T-helper 22 cell (primary cell): Measurements from ENCODE around the gene FAM50B.

ENCODE experiments used
- DNase-seq: peaks from one replicate; pipeline ENCODE4 v3.0.0-alpha.2; 2020; ENCODE audit warnings: low read depth

The FAM50B gene

DNA sequence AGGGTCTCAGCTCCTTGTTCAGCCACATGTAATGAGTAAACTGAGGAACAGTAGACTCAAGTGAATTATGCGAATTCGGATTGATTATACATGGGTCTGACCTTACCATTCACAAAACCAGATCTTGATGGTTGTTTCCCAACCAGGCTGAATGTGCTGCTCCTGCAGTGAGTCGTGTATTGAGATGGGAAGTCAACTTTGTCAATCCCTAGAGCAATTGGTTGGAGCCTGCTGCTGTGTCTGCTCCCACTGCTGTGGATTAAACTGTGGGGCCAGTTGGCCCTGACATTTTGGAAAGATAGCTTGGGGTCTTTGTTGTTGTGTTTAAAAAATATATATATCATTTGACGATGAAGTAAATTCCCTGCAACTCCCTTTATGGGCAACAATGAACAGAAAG is 23.9 kb downstream of the FAM50B start:
- DNase-seq, result no peak

DNA sequence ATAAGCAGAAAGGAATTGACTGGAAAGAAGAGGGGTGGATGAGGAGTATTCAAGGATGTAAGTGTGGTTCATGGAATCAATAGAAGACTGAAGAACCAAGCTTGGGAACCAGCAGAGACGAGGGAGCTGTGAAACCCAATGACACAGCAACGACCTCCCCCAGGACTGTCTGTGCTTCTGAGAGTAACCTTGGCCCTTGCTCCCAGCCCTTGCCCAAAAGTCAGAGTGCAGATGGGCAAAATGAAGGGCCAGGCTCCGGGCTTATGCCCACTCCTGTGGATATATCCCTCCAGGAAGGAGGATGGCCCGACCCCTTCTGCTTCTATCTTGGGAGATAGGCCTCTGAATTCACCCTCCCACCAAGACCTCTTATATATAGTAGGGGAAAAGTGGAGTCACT is 24.9 kb downstream of the FAM50B start:
- DNase-seq, result no peak

DNA sequence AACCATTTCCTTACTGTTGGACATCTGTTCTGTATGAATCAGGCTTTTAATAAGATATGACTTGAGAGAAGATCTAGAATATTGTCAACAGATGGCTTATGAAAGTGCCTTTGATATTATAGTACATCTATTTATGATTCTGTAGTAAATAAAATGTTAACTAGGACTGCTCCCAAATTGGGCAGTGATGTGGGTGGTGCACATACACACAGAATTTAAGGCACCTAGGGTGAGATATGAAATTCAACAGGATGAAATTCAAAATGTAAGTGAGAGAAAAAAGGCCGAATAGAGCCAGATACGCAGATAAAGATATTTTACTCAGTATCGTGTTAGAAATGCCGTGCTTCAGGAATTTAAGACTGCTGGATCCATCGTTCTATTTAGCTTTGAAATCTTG is 26.3 kb downstream of the FAM50B start:
- DNase-seq, result no peak

DNA sequence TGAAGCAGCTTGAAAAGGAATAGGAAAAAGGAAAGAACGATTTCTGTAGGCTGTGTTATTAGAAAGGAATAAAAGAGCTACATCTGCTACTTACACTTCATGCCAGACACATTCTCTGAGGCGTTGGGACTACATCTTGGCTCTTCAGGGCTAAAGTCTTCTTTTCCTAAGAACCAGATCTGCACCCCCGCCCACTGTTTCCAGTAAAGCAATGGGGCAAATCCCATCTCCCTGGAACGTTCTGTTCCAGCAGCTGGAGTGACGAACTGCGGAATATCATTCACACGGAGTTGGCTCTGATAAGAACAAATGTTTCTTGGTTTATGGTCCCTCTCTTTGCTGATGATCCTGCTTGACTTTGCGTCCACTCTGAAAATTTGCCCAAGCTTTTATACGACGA is 26.9 kb downstream of the FAM50B start:
- no peak for DNase-seq

DNA sequence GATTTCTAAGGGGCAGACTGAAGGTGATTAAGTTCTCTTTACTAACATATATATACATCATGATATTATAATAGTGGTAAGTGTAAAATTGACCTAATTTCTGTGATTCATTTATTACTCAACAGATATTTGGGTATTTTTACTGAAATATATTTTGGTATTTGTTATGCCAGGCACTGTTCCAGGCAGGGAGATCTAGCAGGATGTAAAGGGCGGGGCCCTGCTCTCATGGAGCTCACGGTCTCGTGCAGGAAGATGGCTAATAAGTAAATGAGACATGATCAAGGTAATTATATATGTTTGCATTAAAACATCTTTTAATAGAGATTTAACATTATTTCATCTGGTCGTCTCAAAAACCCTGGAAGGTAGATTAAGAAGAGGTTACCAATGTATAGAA is 27.7 kb downstream of the FAM50B start:
- DNase-seq, result no peak

DNA sequence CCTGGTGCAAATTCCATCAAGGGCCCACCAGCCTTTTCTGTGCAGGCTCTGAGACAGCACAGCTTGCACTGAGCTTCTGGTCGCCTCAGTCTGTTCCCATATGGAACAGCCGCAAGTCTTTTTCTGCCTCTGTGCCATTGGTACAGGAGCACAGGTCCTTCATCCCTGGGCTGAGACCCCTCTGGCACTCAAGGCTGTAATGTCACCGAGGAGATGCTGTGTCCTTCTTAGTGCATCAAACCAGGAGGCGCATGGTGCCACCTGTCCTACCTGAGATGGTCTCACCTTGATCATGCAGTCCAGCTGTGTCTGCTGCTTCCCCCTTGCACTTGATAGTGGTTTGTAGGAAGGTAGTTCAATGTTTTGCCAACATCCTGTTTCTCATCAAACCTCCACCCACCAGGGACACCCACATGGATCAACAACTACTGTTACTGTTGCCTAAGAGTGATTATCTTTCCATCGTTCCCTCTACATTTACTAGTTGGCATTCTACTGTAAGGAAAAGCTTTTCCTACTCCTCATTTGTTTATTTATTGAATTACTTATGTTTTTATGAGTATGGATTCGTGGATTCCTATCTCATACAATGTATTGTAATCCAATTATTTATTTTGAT is 29.0 kb downstream of the FAM50B start:
- DNase-seq, result no peak

DNA sequence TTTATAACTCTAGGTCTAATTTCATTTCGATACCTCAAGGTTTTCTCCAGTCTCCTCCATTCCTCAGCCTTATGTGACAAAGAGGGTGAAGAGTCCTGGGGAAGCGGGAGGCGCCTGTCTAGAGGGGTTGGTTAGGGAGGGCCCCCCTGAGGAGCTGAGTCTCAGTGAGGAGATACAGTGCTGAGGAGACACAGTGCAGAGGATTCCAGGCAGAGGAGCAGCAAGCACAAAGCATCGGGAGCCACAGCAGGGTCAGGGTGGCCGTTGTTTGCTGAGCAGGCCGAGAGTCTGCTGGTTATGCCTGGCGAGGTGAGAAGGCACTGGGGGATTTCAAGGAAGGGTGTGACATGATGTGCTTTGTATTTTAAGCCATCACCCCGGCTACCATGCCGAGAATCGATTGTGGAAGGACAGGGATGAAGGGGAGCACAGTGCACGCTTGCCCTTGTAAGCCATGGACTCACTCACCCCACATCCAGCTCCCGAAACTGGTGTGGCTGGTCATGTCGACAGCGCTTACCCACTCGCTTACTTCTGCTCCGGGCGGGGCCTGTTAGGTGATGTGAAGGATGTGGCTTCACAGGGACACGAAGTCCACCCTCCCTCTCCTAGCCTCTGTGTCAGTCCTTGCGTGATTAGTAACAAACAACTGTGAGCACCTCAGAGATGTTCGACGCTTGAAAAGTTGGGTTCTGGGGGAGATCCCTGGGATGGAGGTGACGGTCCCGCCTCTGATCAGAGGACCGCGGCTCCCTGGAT is 30.2 kb downstream of the FAM50B start:
- DNase-seq, result no peak

DNA sequence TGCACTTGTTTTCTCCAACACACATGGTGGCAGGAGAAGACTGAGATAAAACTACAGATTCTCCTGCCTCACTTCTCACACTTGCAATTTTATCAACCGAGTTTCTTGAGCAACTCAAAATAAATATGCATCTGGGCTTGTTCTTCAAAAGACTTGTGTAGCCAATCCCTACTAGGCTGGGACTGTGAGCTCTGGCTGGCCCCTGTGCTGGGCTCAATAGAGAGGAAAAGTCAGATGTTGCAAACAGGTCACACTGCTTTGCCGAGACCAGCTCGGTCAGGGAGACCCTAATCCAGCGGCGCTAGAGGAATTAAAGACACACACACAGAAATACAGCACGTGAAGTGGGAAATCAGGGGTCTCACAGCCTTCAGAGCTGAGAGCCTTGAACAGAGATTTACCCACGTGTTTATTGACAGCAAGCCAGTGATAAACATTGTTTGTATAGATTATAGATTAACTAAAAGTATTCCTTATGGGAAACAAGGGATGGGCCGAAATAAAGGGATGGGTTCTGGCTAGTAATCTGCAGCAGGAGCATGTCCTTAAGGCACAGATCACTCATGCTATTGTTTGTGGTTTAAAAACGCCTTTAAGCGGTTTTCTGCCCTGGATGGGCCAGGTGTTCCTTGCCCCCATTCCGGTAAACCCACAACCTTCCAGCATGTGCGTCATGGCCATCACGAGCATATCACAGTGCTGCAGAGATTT is 32.7 kb downstream of the FAM50B start:
- DNase-seq, result no peak

DNA sequence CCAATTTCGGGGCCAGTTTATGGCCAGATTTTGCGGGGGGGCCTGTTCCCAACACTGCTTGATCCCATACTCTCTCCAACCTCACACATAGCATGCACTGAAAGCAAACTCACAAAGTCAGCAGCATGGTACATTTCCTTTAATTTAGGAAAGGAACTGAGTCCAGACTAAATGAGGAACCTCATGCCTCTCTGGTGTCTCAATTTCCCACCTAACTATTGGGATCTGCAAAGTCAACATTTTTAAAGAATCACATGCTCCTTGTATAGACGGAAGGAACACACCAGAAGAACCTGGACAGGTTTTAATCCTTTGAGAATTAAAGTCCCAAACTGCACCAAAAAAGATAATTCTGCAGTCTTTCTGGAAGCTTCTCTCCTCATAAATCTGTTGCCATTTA is 33.3 kb downstream of the FAM50B start:
- no peak for DNase-seq

DNA sequence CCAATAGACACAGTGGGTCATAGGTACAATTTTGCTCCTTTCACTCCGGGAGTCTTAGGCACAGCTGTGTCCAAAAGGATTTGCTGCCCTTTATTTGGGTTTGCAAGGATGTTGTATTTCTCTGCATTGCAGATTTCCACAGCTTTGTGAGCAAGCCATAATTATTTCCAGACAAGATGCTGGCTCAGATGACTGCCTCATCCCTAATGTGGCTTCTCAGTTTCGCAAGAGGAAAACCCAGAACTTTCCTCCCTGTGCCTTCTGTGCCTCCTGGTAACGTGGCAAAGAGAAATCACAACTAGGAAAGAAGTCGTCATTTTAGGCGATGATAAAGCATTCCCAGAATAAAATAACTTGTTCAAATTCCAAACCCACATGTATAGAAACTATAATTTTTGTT is 33.7 kb downstream of the FAM50B start:
- DNase-seq, result no peak

DNA sequence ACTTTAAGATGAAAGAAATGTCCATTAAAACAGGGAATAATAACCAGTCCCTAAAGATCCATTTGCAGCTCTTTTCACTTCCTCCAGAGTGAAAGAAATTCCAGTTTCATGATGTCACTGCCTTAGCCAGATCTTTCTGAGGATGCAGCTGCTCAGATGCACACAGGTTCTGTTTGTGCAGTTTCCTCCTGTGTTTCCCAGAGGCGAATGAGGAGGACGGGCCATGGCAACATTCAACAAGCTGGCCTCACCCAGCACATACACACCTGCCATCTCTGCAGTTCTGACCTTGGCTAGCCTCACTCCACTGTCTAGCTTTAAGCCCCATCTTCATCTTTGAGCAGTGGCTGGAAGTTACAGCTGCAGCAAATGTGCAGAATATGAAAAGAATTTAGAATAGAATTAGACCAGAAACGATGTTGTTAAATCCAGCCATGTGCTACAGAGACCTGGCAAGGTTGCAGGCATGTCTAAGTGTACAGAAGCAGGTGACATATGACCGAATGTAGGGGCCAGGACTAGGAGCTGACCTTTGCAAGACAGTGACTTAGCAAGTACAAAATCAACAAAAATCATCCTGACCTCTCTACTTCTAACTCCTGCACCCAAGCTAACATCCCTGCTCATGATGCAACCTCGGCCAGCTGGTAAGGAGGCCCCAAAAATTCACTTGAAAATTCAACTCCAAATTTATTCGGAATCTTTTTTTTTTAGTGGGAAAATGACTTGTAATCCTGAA is 35.0 kb downstream of the FAM50B start:
- DNase-seq, result no peak

DNA sequence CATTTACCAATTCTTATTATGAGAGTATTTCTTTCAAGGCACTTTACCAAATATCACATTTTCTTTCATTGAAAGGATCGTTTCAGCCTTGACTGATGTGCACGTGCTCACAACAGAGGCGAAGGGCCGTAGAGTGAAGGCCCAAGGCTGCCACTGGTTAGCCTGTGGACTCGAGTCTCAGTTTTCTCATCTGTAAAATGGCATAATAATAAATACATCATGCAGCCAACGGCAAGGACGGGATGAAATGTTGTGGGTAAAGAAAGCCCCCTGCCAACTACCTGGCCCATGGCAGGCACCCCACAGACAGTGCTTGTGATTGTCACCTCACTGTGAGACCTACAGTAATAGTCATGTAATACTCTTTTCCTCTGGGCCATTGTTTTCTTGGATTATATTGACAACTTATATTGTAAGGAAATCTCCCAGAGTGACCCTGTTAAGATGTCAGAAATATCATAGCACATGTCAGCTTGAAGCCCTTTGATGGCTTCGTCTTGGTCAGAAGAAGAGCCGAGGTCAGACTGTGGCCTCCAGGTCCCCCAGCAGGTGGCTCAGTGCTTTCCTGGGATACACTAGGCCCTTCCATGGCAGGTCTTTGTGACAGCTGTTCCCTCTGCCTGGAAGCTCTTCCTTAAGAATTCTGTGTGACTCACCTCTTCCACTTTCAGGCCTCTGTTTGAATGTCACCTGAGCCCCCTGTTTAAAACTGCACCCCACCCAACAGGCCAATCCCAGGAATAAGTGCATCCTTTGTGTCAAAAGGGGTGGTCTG is 36.3 kb downstream of the FAM50B start:
- DNase-seq, result no peak

DNA sequence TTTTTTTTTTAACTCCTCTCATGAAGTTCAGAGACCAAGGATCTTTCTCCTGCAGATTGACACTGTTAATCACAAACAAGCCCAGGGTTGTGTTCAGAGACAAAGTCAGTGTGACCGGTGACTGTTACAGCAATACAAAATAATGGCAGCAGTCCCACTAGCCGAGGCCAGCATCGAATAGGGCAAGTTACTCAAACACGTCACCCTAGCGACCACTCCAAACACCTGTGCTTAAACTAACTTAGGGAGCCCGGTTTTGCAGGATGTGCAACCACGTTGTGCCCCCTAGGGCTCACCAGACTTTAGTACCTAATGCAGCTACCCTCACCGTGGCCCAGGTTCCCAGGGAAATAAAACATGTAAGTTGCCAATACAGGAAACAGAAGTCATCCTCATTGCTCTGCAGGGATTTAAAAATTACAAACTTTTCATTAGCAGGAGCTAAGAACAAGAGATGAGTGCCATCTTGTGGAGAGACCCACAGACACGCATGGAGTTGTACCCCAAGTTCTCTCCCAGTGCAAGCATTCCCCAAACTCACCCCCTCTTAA is 38.1 kb downstream of the FAM50B start:
- no peak for DNase-seq

DNA sequence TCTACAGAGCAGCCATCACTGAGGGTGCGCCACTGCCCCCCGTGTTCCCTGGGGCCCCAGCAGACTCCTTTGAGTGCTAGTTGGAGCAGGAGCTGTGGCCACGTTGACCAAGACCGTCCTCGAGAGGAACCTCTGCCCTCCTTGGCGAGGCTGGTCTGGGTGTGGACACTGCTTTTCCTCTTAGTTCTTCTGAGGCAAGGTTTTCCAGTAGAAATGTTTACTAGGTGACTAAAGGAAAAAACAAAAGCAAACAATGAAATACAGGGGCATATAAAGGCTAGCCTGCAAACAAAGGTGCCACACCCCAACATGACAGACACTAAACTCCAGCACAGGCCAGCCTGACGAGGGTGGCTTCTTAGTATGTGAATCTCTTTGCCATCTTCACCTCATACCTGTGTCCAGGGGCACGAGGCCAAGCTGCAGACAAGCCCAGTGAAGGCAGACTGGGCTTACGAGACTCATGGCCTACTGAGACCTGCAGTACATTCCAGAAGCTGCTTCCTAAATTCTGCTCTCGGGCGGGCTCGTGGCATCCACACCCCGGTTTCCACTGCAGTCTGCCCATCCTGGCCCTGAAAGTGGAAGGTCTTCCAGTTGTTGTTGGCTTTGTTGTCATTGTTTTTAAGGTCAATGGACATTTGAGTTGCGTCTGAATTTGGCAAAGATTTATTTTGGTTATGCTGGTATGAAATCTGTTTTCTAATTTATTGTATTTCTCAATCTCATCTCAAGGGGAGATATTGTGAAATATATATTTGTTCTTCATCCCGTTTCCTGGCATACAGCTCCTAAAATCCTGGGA is 39.2 kb downstream of the FAM50B start:
- DNase-seq, result no peak

DNA sequence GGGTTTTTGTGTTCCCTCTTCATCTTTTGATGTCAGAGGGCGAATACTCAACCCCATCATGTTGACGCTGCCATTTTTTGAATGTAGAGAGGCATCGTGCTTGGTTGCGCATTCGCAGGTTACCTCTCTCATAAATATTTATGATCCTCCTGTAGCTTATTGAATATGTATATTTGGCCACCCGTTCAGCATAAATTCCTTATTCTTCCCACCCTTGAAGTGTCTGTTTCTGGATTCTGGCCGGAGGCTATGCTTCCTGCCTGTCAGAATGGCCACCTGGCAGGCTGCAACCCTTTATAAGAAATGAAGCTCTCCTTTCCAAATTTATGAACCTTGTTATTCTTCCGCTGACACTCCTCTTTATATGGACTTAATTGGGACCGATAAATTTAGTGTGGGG is 40.9 kb downstream of the FAM50B start:
- no peak for DNase-seq

DNA sequence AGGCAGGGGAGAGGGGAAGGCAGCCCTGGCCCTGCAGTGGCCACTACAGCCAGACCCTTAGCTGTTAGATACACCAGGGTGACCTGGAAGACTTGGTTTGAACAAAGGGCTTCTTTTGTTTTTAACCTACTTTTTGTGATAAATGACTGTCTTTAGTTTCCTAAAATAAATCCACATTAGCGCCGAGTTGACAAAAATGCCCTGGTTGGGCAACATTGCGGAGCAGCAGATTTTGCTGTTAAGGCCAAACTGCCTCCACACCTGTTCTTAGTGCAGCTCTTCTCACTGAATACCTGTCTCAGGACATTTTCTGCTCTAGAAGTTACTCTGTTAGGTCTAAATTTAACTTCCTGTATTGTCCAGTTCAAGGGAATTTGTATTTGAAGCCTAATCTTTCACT is 42.7 kb downstream of the FAM50B start:
- no peak for DNase-seq

DNA sequence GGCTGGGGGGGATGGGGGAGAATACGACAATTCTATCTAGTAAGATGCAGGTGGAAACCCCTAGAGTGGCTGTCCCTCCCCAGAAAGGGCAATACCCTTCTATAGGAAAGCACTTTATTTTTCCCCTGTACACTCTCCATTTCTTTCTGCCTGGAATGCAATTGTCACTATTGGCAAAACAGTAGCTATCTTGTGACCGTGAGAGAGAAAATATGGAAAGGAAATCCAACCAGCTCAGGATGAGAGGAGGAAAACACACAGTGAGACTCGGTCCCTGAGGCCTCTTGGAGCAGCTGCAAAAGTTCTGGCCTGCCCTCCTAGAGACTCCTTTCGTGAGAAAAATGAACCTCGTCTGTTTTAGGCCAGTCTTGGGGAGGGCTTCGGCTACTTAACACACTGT is 43.4 kb downstream of the FAM50B start:
- DNase-seq, result no peak

DNA sequence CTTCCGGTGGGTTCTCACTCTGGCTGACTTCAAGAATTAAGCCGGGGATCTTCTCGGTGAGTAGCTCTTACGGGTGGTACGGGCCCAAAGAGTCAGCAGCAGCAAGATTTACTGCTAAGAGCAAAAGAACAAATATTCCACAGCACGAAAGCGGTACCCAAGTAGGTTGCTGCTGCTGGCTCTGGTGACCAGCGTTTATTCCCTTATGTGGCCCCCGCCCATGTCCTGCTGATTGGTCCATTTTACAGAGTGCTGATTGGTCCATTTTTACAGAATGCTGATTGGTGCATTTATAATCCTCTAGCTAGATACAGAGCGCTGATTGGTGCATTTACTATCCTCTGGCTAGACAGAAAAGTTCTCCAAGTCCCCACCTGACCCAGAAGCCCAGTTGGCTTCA is 44.3 kb downstream of the FAM50B start:
- DNase-seq, result no peak

DNA sequence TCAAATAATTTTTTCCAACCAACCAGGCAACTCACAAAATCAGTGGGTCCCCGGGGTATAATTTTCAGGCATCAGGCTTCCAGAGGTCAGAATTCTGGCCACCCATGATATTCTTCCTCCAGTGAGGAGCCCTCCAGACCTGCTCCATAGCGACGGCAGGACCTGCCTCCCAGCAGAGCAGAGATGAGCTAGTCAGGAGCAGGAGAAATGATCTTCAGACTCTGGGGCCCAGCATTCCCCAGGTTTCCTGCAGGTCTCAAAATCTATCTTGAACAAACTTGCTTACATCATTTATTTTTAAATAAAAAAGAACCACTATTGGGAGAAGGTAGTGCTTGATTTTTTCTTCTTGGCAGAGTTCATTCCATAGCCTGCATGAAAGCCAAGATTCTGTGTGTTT is 44.7 kb downstream of the FAM50B start:
- DNase-seq, result no peak

DNA sequence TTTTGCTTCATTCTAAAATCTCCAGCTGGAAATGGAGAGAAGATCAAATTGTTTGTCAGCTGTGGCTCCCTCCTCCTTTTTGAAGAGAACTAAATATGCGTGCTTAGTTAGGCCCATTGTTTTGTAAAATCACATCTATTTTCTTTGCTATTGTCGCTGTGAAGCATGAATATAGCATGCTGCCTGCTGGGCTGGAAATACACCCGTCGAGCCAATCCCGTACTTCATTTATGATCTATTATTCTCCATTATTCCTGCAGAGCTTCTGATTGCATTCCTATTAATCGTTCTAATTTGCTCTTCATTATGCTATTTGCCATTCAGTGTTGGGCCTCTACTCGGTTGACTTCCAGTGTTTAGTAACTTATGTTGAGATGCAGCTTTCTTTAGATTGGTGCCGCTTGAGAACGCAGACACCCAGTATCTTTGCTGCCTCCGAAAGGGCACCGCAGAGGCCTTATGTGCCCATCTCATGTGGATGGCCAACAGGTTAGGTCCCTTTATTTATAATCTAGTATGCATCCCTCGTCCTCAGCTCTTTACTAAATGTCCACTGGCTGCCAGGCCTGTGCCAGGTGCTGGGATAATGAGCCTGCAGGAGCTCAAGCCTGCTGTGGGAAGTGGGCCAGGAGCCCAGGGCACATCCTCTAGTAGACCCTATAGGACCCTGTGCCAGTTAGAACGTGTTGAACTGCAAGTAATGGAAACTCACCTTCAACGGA is 45.6 kb downstream of the FAM50B start:
- DNase-seq, result no peak
